Neuron (in vitro differentiated cells): Measurements from ENCODE around the gene SHANK3.

Source experiments
- H2AFZ ChIP-seq: one replicate; pipeline ENCODE4 v1.6.1; 2013; ENCODE audit warnings: low read depth, mild to moderate bottlenecking, inconsistent platforms, low read length, moderate library complexity
- H3K27me3 ChIP-seq: one replicate; pipeline ENCODE4 v1.6.1; 2013; ENCODE audit warnings: low read length; ENCODE audit not compliant: insufficient read depth
- H3K36me3 ChIP-seq: one replicate; pipeline ENCODE4 v1.6.1; 2013; ENCODE audit warnings: low read length; ENCODE audit not compliant: insufficient read depth
- H3K4me1 ChIP-seq: one replicate; pipeline ENCODE4 v1.6.1; 2013; ENCODE audit warnings: low read length; ENCODE audit not compliant: insufficient read depth
- H3K4me3 ChIP-seq: 2 replicates; pipeline ENCODE4 v1.5.1; 2013; ENCODE audit warnings: mild to moderate bottlenecking, low read length, moderate library complexity
- H3K9me3 ChIP-seq: one replicate; pipeline ENCODE4 v1.6.1; 2013; ENCODE audit warnings: low read length

The SHANK3 gene

DNA sequence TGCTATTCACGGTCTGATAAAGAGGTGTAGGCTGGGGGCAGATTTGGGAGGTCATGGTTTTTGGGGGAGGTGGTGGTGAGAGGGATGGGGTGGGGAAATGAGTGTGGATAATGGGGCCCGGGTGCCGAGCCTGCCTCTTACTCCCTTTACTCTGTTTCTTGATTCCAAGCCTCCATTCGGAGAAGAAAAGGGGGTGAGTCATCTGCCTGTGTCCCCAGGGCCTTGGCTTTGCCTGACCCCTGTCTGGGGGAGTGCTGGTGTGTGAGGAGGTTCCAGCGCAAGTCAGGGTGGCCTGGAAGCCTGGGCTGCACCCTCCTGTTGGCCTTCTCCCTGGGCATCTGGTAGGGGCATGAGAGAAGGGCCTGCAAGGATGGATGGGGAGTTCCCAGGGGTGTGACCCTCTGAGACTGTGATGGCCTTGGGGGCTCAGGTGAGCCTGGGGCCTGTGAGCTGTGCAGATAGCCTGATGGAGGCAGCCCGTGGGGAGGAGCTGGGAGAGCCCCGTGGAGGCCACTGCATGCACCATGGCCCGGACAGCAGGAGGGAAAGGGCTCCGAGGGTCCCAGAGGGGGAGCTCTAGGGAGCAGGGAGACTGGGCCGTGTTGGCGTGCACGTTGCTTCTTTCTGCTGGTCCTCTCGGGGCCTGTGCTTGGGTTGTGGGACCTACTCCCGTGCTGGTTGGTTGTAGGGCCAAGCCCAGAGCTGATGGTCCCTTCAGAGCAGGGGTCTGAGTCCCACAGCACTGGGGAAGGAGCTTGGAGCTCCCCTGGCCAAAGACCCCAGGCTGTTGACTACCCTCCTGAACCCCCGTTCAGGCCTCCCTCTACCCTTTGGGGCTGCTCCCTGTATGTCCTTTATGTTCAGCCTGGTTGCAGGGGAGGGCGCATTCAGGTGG lies 39.1 kb downstream of the SHANK3 start:
- Histone ChIP-seq H3K9me3 (no peaks in the 10 kb centered on the region), H3K27me3 (no peaks in the 10 kb centered on the region), H3K4me1 (no peaks in the 10 kb centered on the region), H3K4me3 (no peak overlapping the region), H3K36me3 (peaks cover 25% of the 10 kb centered on the region), H2AFZ (no peak overlapping the region)

DNA sequence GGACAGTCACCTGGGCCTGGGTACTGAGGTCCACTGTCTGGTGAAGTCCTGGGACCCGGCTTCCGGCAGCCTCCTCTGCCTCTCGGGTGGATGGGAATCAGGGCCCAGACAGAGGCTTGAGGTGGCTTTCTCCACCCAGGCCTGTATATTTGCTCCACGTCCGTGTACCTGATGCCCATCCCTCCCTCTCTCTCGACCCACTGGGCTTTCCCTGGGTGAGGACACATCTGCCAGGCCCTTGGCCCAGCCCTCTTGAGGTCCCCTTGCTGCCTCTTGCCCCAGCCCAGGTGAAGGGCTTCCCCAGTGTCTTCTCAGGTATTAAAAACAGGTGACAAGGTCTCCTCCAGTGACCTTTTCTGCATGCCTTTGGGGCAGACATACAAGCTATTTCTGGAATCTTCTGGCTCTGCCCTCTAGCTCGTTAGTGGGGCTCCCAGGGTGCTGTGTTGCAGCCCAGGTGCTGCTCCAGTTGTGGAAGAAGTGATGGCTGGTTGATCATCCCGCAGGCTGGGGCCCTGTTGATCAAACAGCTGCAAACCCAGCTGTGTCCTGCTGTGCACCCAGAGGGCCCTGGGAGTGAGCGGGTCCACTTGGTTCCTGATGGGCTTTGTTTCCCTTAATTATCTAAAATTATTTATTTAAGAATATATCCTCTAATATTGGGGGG lies 39.9 kb downstream of the SHANK3 start:
- Histone ChIP-seq H3K4me3 (no peak overlapping the region), H3K4me1 (no peaks in the 10 kb centered on the region), H3K36me3 (peaks cover 26% of the 10 kb centered on the region), H3K27me3 (no peaks in the 10 kb centered on the region), H3K9me3 (no peaks in the 10 kb centered on the region), H2AFZ (no peak overlapping the region)

DNA sequence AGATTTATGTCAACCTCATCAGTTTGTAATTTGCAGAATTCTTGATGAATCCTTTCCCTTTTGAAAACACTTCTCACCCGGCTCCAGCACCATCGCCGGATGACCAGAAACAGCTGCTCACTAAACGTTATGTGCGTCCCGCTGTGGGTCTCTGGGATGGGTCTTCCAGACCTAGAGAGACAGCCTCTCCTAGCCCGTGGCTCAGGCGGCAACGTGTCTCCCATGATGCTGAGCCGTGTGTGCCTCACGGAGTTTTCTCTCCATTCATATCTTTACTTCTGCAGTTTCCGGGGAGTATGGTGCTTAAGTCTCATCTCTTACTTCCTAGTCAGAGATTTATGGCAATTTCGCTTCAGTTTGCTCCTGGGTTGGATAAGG lies 40.4 kb downstream of the SHANK3 start:
- no peak overlapping the region for H2AFZ ChIP-seq
- H3K4me1 ChIP-seq, result no peaks in the 10 kb centered on the region
- H3K36me3 ChIP-seq, result peaks cover 29% of the 10 kb centered on the region

GRCh38 chr22:50713571-50714056 lies 41.0 kb downstream of the SHANK3 start:
- H3K36me3 ChIP-seq, result peaks cover 32% of the 10 kb centered on the region
- no peak overlapping the region for H3K4me3 ChIP-seq
- no peak overlapping the region for H2AFZ ChIP-seq
- no peaks in the 10 kb centered on the region for H3K9me3 ChIP-seq
- H3K4me1 ChIP-seq, result no peaks in the 10 kb centered on the region
- H3K27me3 ChIP-seq, result no peaks in the 10 kb centered on the region

More for the DNA sequence above, 40.4 kb downstream of the SHANK3 start:
- Histone ChIP-seq H3K4me3 (no peak overlapping the region), H3K9me3 (no peaks in the 10 kb centered on the region), H3K27me3 (no peaks in the 10 kb centered on the region)

DNA sequence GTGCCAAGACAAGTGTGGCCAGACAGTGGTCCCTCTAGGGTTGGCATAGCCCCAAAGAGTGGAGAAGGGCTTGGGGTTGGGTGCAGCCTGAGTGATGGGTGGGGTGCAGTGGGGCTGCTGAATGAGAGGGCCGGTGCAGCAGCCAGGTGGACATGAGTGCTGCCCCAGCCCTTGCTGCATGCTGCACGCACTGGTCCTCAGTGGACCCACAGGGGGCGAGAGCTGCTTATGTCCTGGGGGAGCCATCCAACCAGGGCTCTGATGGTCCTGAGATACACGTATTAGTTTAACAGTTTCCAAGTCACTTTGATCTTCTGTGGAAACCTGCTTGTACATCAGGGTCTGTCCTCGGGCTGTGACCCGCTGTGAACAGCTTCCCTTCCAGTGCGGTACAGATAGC lies 41.5 kb downstream of the SHANK3 start:
- Histone ChIP-seq H3K36me3 (peaks cover 29% of the 10 kb centered on the region), H3K9me3 (no peaks in the 10 kb centered on the region), H3K4me3 (no peak overlapping the region), H2AFZ (no peak overlapping the region), H3K4me1 (no peaks in the 10 kb centered on the region), H3K27me3 (no peaks in the 10 kb centered on the region)

- Histone ChIP-seq H3K27me3 (no peaks in the 10 kb centered on the region), H3K36me3 (peaks cover 25% of the 10 kb centered on the region), H3K4me3 (no peak overlapping the region), H3K4me1 (no peaks in the 10 kb centered on the region), H2AFZ (no peak overlapping the region), H3K9me3 (no peaks in the 10 kb centered on the region)
Measured at GRCh38 chr22:50714631-50715179, 42.1 kb downstream of the SHANK3 start.

DNA sequence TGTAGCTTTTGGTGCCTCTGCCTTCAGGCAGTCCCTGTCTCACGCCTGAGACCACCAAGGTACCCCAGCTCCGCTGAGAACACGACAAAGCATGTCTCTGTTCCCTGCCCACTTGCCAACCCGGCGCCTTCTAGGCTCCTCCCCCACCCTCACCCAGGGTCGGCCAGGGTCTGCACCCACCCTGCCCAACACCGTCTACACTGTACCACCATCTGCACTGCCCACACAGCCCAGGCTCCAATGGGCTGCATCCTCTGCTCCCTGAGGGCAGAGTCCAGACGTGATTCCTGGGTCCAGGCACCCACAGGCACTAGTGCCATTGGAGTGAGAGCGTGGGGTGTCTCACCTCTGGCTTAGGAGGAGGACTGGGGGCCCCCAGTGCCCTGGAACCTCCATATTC lies 42.6 kb downstream of the SHANK3 start:
- no peaks in the 10 kb centered on the region for H3K9me3 ChIP-seq
- no peaks in the 10 kb centered on the region for H3K4me1 ChIP-seq
- no peaks in the 10 kb centered on the region for H3K27me3 ChIP-seq
- H3K36me3 ChIP-seq, result peaks cover 23% of the 10 kb centered on the region
- no peak overlapping the region for H3K4me3 ChIP-seq
- H2AFZ ChIP-seq, result no peak overlapping the region

GRCh38 chr22:50715776-50716175 lies 43.2 kb downstream of the SHANK3 start:
- Histone ChIP-seq H3K4me1 (no peaks in the 10 kb centered on the region), H2AFZ (no peak overlapping the region), H3K27me3 (no peaks in the 10 kb centered on the region), H3K9me3 (no peaks in the 10 kb centered on the region), H3K36me3 (peaks cover 22% of the 10 kb centered on the region), H3K4me3 (no peak overlapping the region)

DNA sequence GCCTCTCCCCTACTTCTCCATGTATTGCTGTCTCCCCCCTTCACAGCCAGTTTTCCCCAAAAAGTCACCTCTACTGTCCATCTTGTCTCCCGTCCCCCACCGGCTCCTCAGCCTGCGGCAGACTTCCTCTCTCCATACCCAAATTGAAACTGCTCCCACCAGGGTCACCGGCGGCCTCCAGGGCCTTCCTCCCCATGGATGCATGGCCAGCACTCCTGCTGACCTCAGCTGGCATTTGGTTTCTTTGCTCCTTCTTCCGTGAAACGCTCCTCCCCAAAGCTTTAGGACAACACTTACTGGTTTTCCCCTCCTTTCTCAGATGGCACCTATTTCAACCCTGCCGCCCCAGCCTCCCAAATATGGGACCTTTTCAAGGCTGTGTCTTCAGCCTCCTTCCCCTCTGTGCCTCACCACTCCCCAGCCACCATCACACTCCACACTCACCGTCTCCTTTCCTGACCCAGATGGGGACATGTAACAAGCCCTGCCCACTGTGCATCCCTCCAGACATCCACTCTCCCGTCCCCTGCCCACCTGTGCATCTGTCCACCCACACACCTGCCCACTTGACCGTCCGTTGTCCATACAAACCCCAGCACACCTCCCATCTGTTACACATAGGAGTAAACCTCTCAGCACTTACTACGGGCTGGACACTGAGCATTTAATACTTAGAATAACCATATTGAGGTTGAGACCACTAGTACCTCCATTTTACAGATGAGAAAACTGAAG lies 43.8 kb downstream of the SHANK3 start:
- peaks cover 17% of the 10 kb centered on the region for H3K36me3 ChIP-seq
- no peaks in the 10 kb centered on the region for H3K27me3 ChIP-seq
- no peaks in the 10 kb centered on the region for H3K9me3 ChIP-seq
- no peaks in the 10 kb centered on the region for H3K4me1 ChIP-seq
- no peak overlapping the region for H3K4me3 ChIP-seq
- no peak overlapping the region for H2AFZ ChIP-seq

- H3K27me3 ChIP-seq, result no peaks in the 10 kb centered on the region
- H3K4me3 ChIP-seq, result no peak overlapping the region
- H3K36me3 ChIP-seq, result peaks cover 25% of the 10 kb centered on the region
- no peak overlapping the region for H2AFZ ChIP-seq
- peaks cover 6% of the 10 kb centered on the region for H3K9me3 ChIP-seq
- no peaks in the 10 kb centered on the region for H3K4me1 ChIP-seq
Measured at GRCh38 chr22:50717709-50718351, 45.2 kb downstream of the SHANK3 start.

- Histone ChIP-seq H3K4me1 (no peaks in the 10 kb centered on the region), H3K9me3 (peaks cover 6% of the 10 kb centered on the region), H3K27me3 (no peaks in the 10 kb centered on the region), H2AFZ (no peak overlapping the region), H3K36me3 (peaks cover 30% of the 10 kb centered on the region), H3K4me3 (no peak overlapping the region)
Measured at GRCh38 chr22:50718352-50718709, 45.7 kb downstream of the SHANK3 start.

GRCh38 chr22:50719814-50720300 lies 47.2 kb downstream of the SHANK3 start:
- Histone ChIP-seq H3K9me3 (peaks cover 6% of the 10 kb centered on the region), H2AFZ (no peak overlapping the region), H3K4me3 (no peak overlapping the region), H3K36me3 (peaks cover 43% of the 10 kb centered on the region), H3K4me1 (no peaks in the 10 kb centered on the region), H3K27me3 (no peaks in the 10 kb centered on the region)
